NK-92 (cell line): ENCODE data around the gene CEACAM5.
"Not testable (repeated sequence)": the region's sequence is repeated elsewhere in the genome, so short reads cannot be mapped to it uniquely, and the experiment has no call there.

Experiments
- DNase-seq: peaks from one replicate; lab custom pipeline; 2025; ENCODE audit not compliant: unreplicated experiment; lab: John Stamatoyannopoulos, UW

The CEACAM5 gene

DNA sequence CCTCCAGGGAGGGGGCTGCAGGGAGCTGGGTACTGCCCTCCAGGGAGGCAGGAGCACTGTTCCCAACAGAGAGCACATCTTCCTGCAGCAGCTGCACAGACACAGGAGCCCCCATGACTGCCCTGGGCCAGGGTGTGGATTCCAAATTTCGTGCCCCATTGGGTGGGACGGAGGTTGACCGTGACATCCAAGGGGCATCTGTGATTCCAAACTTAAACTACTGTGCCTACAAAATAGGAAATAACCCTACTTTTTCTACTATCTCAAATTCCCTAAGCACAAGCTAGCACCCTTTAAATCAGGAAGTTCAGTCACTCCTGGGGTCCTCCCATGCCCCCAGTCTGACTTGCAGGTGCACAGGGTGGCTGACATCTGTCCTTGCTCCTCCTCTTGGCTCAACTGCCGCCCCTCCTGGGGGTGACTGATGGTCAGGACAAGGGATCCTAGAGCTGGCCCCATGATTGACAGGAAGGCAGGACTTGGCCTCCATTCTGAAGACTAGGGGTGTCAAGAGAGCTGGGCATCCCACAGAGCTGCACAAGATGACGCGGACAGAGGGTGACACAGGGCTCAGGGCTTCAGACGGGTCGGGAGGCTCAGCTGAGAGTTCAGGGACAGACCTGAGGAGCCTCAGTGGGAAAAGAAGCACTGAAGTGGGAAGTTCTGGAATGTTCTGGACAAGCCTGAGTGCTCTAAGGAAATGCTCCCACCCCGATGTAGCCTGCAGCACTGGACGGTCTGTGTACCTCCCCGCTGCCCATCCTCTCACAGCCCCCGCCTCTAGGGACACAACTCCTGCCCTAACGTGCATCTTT lies 7.8 kb upstream of the CEACAM5 start:
- no peak for DNase-seq

DNA sequence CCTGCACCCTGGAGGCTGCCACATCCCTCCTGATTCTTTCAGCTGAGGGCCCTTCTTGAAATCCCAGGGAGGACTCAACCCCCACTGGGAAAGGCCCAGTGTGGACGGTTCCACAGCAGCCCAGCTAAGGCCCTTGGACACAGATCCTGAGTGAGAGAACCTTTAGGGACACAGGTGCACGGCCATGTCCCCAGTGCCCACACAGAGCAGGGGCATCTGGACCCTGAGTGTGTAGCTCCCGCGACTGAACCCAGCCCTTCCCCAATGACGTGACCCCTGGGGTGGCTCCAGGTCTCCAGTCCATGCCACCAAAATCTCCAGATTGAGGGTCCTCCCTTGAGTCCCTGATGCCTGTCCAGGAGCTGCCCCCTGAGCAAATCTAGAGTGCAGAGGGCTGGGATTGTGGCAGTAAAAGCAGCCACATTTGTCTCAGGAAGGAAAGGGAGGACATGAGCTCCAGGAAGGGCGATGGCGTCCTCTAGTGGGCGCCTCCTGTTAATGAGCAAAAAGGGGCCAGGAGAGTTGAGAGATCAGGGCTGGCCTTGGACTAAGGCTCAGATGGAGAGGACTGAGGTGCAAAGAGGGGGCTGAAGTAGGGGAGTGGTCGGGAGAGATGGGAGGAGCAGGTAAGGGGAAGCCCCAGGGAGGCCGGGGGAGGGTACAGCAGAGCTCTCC lies 6.9 kb upstream of the CEACAM5 start:
- DNase-seq: no peak

DNA sequence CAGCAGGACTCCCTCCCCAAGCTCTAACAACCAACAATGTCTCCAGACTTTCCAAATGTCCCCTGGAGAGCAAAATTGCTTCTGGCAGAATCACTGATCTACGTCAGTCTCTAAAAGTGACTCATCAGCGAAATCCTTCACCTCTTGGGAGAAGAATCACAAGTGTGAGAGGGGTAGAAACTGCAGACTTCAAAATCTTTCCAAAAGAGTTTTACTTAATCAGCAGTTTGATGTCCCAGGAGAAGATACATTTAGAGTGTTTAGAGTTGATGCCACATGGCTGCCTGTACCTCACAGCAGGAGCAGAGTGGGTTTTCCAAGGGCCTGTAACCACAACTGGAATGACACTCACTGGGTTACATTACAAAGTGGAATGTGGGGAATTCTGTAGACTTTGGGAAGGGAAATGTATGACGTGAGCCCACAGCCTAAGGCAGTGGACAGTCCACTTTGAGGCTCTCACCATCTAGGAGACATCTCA lies 6.2 kb upstream of the CEACAM5 start:
- no peak for DNase-seq

DNA sequence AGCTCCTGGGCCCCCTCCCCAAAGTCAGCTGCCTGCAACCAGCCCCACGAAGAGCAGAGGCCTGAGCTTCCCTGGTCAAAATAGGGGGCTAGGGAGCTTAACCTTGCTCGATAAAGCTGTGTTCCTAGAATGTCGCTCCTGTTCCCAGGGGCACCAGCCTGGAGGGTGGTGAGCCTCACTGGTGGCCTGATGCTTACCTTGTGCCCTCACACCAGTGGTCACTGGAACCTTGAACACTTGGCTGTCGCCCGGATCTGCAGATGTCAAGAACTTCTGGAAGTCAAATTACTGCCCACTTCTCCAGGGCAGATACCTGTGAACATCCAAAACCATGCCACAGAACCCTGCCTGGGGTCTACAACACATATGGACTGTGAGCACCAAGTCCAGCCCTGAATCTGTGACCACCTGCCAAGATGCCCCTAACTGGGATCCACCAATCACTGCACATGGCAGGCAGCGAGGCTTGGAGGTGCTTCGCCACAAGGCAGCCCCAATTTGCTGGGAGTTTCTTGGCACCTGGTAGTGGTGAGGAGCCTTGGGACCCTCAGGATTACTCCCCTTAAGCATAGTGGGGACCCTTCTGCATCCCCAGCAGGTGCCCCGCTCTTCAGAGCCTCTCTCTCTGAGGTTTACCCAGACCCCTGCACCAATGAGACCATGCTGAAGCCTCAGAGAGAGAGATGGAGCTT lies 4.7 kb upstream of the CEACAM5 start:
- no peak for DNase-seq

DNA sequence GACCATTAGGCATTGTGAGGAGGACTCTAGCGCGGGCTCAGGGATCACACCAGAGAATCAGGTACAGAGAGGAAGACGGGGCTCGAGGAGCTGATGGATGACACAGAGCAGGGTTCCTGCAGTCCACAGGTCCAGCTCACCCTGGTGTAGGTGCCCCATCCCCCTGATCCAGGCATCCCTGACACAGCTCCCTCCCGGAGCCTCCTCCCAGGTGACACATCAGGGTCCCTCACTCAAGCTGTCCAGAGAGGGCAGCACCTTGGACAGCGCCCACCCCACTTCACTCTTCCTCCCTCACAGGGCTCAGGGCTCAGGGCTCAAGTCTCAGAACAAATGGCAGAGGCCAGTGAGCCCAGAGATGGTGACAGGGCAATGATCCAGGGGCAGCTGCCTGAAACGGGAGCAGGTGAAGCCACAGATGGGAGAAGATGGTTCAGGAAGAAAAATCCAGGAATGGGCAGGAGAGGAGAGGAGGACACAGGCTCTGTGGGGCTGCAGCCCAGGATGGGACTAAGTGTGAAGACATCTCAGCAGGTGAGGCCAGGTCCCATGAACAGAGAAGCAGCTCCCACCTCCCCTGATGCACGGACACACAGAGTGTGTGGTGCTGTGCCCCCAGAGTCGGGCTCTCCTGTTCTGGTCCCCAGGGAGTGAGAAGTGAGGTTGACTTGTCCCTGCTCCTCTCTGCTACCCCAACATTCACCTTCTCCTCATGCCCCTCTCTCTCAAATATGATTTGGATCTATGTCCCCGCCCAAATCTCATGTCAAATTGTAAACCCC lies 2.8 kb upstream of the CEACAM5 start:
- no peak for DNase-seq

DNA sequence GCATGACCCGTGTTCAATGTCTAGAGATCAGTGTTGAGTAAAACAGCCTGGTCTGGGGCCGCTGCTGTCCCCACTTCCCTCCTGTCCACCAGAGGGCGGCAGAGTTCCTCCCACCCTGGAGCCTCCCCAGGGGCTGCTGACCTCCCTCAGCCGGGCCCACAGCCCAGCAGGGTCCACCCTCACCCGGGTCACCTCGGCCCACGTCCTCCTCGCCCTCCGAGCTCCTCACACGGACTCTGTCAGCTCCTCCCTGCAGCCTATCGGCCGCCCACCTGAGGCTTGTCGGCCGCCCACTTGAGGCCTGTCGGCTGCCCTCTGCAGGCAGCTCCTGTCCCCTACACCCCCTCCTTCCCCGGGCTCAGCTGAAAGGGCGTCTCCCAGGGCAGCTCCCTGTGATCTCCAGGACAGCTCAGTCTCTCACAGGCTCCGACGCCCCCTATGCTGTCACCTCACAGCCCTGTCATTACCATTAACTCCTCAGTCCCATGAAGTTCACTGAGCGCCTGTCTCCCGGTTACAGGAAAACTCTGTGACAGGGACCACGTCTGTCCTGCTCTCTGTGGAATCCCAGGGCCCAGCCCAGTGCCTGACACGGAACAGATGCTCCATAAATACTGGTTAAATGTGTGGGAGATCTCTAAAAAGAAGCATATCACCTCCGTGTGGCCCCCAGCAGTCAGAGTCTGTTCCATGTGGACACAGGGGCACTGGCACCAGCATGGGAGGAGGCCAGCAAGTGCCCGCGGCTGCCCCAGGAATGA lies 1.5 kb upstream of the CEACAM5 start:
- DNase-seq: no peak

DNA sequence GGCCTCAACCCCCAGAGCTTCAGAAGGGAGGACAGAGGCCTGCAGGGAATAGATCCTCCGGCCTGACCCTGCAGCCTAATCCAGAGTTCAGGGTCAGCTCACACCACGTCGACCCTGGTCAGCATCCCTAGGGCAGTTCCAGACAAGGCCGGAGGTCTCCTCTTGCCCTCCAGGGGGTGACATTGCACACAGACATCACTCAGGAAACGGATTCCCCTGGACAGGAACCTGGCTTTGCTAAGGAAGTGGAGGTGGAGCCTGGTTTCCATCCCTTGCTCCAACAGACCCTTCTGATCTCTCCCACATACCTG lies 969 bp upstream of the CEACAM5 start:
- no peak for DNase-seq

DNA sequence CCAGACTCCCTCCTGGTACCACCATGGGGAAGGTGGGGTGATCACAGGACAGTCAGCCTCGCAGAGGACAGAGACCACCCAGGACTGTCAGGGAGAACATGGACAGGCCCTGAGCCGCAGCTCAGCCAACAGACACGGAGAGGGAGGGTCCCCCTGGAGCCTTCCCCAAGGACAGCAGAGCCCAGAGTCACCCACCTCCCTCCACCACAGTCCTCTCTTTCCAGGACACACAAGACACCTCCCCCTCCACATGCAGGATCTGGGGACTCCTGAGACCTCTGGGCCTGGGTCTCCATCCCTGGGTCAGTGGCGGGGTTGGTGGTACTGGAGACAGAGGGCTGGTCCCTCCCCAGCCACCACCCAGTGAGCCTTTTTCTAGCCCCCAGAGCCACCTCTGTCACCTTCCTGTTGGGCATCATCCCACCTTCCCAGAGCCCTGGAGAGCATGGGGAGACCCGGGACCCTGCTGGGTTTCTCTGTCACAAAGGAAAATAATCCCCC lies 505 bp upstream of the CEACAM5 start:
- no peak for DNase-seq

DNA sequence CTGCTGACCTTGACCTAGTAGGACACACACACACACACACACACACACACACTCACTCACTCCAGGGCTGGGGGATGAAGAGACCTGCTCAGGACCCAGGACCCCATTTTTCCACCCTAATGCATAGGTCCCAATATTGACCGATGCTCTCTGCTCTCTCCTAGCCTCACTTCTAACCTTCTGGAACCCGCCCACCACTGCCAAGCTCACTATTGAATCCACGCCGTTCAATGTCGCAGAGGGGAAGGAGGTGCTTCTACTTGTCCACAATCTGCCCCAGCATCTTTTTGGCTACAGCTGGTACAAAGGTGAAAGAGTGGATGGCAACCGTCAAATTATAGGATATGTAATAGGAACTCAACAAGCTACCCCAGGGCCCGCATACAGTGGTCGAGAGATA lies 1.1 kb downstream of the CEACAM5 start:
- not testable (repeated sequence) for DNase-seq

DNA sequence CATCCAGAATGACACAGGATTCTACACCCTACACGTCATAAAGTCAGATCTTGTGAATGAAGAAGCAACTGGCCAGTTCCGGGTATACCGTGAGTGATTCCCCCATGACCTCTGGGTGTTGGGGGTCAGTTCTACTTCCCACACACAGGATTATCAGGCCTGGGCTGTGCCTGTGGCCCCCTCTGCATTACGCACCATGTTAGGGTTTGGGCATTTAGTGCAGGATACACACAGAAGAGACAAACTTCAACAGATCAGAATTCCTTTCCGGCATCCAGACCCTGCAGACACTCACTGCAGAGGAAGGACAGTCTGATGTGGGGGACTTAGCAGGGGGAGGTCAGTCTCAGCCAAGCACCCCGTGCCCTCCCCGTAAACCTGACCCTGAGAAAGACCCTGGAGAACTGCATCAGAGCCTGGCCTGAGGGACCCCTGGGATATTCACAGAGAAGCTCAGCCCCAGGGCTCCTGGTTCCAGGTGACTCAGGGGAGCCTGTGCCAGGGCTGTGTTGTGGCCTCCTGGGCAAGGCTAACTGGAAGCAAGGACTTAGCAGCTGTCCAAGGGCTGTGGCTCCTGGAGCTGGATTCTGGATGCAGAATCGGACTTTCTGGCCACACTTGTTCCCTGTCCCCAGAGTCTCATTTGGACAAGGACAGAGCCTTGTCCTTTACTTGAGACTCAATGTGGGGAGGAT lies 1.7 kb downstream of the CEACAM5 start:
- DNase-seq: no peak

DNA sequence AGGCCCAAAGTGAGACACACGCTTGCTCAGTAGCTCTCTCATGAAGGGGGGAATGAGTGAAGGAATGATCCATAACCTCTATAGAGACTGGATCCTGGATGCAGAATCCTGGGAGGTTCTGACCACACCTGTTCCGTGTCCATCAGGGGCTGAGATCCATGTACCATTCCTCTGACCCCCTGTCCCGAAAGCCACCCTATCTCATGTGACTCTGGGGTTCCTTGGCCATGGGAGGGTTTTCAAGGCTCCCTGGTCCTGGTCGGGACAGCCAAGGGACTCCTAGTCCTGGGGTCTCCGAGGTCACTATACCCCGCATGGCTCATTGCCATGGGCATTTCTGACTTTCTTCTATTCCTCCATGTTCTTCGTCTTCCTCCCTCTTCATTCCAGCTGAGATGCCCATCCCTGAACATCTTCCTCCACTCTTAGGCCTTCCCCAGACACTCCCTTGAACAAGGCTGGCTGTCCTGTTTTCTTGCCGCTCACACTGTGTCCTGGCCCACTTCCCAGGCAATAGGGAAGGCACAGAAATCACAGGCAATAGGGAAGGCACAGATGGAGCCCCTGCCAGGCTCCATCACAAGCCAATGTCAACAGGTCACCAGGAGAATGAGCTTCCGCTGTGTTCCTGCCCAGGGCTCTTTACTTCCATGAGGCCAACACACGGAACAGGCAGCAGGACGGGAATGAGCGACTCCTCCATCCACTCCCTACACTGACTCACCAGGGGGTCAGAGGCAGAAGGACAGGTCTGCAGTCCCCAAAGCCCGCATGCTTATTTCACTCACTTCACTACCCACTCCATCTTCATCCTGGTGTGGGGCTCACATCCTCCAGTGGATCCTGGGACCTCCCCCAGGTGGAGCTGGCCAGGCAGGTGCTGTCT lies 3.2 kb downstream of the CEACAM5 start:
- DNase-seq: no peak

DNA sequence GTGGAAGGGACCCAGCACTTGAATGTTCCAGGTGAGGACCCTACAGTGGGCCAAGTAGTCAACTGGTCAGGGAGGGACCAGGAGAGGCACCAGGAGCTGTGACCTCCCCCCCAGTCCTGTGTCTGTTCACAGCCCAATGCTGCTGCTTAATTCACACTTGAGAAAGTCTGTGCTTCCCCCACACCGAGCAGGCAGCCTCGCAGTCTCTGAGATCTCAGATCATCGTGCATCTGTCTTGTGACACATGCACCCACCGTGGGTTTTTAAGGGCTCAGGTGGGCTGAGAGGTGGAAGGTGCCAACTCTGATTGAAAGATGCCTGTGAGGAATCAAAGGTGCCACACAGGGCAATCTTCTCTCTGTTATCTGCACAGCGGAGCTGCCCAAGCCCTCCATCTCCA lies 6.2 kb downstream of the CEACAM5 start:
- DNase-seq: no peak

DNA sequence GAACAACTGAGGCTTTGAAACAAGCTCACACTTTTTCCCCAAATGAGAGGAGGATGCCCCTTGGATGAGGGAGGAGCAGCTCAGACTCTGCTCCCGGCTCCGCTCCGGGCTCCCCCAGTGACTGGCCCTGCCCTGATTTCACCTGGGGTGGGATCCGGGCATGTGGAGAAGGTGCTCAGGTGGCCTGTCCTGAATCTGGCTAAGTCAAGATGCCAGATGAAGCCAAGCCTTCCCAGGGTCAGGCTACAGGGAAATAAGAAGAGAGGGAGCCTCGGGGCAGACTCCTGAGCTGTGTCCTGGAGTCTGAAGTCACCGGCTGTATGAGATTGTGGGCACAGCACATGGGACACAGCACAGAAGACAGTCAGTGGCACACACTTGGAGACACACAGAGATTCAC lies 10.3 kb downstream of the CEACAM5 start:
- DNase-seq: no peak

DNA sequence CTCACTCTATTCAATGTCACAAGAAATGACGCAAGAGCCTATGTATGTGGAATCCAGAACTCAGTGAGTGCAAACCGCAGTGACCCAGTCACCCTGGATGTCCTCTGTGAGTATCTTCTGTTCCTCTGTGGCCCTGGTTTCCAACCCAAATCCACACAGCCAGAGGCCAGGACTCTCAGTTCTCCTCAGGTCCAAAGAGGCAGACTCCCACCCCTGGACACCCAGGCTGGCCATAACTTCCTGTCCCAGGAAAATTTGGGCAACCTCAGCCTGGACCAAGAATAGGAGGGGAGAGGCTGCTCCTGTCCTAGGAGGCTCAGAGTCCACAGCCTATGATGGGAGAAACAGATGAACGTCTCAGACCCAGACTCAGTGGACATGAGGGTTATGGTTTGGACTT lies 11.7 kb downstream of the CEACAM5 start:
- DNase-seq: no peak

DNA sequence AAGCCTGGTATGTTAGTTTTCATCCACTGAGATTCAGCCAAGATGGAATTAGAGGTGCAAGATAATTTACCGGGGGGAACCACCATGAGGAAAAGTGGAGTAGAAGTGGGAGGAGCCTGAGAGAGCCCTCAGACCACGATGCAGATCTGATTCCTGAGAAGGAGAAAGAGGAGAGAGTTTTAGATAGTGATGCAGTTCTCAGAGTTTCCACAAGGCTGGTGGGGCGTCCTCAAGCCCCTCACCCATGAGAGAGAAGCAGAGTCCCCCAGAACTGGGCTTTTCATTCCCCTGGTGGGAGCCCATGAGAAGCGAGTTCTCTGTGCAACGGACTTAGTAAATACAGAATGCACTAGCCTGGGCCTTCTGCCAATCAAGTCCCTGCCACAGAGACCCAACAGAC lies 18.1 kb downstream of the CEACAM5 start:
- DNase-seq: no peak

DNA sequence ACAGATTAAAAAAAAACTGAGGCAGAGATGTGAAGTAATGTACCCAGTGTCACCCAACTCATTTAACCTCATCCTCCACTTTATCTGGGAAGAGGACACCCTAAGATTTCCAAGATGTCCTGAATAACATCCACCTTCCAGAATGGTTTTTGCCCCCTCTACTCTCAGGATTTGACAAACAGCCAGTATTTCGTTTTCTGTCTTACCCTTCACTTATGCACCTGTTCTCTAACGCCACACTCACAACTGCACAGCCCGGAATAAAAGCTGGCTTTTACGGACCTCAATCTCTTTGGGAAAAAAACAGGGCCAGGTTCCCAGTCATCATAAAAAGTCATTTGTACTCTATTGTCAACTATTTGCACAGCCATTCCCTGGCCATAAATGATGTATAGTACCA lies 25.7 kb downstream of the CEACAM5 start:
- DNase-seq: no peak

DNA sequence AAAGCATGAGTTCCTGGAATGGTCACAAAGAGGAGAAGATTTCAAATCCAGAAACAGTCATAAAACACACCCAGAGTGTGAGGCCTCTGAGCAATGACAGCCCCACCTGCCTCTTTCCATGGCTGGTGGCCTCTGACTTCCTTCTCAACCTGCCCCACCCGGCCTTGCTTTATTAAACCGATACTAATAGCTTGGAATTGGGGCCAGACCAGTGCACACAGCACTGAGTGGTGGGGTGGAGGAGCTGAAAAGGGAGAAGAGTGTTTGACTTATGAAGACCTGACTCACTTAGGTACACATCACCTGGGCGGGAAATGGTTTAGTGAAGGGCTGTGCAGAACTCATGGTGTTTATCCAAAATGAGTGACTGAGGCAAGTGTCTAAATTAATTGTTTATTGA lies 26.2 kb downstream of the CEACAM5 start:
- no peak for DNase-seq

DNA sequence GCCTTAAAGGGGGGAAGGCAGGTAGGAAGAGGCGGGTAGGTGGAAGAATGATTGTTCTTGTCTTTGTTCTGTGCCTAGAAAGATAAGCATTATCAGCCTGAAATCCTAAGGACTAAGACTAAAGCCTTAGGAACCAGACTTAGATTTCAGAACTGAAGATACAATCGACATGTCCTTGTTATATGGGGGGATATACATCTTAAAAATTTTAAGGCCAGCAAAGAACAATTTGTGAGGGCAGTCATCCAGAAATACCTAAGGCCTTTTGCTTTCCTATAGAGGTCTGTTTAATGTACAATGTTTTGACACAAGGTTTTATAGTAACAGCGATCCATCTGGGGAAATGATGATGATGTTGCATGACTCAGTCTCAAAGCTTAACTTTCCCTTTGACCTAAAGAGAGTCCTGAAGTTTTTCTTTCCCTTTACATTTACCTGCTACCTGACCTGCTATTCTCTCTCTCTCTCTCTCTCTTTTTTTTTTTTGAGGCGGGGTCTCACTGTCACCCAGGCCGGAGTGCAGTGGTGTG lies 26.7 kb downstream of the CEACAM5 start:
- DNase-seq: no peak

DNA sequence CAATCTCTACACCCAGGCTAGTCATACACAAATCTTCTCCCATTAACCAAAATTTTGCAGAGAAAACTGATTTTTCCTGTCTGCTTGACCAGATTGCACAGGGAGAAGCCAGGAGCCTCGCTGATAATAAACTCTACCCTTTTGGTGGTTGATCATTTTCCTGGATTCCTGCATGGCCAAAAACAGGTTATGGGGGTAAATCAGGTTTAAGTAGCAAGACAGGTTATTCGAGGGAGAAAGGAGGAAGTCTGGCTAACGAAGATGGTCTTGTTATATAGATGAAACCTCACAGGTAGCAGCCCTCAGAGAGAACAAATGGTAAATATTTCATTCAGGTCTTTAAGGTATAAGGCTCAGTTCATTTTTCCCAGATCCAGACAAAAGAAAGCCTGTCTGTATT lies 30.9 kb downstream of the CEACAM5 start:
- DNase-seq: no peak
